IPS-NIHi11 (cell line): ENCODE measurements around the gene PSMC1.
"Not testable (repeated sequence)": the region's sequence is repeated elsewhere in the genome, so short reads cannot be mapped to it uniquely, and the experiment has no call there.

ENCODE experiments used
- DNase-seq: peaks from one replicate; pipeline ENCODE4 v3.0.0; 2012; ENCODE audit warnings: mixed read lengths, low spot score

PSMC1 gene

DNA sequence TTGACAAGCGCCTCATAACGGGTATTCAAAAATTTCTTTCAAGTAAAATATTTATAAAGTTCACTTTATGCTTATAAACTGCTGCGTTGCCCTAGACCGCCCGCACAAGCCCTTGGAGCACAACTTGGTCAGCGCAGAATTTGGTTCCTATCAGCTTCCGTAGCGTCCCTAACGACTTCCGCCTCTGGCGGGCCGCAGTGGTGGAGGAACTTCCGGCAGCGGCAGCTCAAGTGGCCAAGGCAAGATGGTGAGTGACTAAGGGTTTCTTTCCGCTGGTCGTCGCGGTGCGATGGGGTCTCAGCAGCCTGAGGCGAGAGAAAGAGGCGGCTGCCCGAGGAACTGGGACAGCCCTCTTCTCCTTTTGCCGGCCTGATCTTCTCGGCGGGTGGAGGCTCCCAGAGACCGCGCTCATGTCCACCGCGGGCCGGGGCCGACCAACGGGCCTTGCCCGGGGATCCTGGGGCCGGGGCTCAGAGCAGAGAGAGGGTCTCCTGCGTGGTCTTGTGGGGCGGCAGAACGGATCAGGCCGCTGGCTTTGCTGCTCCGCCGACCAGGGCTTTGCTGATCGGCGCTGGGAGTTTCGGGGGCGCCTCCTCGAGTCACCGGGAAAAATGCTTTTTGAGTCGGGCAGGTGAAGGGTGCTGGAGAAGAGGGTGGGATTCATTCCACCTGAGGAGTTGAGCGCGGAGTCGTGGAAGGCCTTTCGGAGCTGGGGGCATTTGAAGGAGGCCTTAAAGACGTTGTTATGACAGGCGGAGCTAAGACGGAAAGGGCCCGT, at the start of gene PSMC1:
PSMC1 (plus strand) TSS at position 200 of the 778 bp plus-strand sequence; CDS start at position 245, 45 bp downstream.
- DNase-seq = peak; percentile 93

DNA sequence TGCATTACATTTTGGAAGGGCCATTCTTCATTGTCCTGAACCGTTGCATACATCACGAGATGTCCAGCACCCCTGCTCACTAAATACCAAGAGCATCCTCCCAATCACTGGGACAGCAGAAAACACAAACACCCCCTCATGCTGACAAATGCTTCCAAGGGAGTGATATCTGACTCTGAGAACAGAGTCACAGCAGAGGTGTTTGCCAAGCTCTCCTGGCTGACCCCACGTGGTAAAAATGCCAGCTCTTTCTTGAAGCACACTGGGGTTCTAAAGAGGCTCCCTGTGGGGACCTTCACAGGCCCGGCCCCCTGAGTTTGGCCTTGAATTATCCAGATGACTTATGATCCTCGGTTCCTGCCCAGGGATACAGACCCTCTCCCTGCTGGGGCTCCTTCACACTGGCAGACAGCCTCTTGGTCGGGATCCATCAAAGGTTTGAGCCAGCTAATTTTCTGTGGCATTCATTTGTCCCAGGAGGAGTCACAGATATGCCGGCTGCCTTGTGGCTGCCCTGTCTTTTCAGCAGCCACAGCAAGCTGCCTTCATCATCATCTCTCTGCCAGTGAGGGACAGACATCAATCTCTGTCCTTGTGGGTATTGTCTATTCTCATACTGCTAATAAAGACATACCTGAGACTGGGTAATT, 43.1 kb upstream of the PSMC1 start:
- DNase-seq = no peak

DNA sequence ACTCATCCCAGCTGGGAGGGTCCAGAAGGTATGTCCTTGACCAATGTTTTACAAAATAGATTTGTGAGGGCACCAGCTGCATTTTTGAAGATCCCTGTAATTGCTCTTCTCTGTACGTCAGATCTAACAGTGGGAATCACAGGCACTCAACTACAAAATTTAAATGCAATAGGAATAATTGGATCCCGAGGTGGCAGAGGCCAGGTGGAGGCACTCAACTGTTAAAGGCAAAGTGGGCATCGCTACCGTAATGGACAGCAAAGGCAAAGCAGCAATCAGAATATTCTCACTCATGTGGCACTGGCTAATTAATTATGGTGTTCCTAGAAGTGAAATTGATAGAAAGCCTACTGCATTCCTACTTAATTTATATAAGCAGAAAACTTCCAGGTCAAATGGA, 27.9 kb upstream of the PSMC1 start:
- no peak for DNase-seq

DNA sequence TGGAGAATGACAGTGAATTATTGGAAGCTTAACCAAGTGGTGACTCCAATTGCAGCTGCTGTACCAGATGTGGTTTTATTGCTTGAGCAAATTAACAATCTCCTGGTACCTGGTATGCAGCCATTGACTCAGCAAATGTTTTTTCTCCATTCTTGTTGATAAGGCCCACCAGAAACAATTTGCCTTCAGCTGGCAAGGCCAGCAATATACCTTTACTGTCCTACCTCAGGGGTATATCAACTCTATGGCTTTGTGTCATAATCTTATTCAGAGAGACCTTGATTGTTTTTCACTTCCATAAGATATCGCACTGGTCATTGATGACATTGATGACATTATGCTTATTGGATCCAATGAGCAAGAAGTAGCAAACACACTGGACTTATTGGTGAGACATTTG, 26.4 kb upstream of the PSMC1 start:
- not testable (repeated sequence) for DNase-seq

DNA sequence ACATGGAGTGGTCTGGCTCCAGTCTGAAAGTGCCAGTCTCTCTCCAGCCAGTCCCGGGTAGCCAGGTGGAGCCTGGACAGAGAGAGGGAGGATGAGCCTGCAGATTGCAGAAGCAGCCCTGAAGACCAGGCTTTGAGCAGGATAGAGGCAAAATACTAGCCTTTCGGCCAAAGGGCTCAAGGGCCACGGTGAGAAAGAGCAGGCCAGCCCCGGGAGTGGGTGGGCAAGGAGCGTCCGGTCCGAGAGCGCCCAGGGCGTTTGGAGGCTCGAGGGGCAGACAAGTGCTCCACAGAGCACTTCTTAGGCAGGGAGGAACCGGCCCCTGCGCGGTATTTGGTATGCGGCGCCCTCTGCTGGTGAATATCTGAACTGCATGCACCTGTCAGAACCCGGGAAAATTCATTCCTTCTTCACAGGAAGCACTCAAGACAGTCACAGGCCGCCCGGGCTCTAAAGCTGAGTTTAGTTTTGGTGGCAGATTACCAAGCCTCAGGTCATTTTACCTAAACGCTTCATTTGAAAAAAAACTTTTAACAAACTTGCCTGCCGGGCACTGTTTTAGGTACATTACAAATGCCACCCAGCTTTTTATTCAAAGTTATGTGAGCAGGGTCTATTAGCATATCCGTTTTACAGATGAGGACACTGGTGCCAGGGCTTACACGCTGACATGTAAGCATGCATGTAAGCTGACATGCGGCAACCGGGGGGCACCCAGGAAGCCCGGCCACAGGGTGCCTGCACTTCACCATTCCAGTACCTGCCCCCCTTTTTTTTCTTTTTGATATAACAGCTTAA, 21.0 kb upstream of the PSMC1 start:
- DNase-seq = peak; percentile 91

DNA sequence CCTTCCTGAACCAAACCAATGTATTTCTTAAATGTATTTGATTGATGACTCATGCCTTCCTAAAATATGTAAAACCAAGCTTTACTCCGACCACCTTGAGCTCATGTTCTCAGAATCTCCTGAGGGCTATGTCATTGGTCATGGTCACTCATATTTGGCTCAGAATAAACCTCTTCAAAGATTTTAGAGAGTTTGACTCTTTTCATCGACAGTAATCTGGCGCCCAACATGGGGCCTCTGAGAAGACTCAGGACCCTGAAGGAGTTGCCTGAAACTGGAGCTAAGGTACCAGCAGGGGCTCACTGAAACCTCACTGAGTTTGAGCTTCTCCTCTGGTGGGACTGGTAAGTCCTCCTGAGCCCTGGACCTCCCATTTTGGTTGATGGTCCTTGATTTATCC, 17.2 kb upstream of the PSMC1 start:
- no peak for DNase-seq

DNA sequence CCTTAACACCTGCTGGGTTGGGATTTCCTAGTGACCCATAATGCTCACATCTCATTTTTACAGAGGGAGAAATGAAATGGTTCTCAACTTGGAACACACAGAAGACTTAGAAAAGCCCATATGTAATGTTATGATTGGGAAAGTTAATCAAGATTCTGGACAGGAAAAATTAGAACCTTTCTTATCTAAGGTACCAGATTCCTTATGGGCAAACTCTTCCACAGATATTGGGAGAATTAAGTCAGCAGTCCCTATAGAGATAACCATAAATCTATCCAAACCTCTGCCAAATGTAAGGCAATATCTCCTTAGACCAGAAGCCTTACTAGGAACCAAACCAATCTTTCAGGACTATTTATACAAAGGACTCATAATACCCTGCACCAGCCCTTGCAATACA, 13.9 kb upstream of the PSMC1 start:
- no peak for DNase-seq

DNA sequence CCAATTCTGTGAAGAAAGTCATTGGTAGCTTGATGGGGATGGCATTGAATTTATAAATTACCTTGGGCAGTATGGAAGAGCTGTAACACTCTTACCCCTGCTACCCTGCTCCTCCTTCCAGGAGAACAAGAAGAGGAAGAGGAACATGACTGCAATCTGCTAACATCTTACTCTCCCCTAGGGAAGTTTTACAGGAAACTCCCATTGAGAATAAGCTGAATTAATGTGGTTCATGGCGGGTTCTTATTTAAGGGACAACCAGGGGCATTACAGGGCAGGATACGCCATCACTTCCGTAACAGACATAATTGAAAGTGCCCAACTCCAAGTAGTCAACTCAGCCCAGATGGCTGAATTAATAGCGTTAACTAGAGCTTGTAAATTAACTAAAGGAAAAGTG, 9.4 kb upstream of the PSMC1 start:
- DNase-seq = no peak

DNA sequence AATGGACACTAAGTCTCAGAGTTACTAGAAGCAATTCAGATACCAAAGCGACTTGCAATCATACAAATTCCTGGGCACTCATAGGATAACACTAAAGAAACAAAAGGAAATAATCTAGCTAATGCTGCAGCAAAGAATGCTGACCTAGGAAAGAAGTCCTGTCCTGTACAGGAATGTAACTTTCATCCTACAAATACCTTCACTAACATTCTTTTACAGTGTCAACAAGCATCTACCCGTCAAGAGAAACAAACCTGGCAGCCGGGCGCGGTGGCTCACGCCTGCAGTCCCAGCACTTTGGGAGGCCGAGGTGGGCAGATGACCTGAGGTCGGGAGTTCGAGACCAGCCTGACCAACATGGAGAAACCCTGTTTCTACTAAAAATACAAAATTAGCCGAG, 8.9 kb upstream of the PSMC1 start:
- not testable (repeated sequence) for DNase-seq

DNA sequence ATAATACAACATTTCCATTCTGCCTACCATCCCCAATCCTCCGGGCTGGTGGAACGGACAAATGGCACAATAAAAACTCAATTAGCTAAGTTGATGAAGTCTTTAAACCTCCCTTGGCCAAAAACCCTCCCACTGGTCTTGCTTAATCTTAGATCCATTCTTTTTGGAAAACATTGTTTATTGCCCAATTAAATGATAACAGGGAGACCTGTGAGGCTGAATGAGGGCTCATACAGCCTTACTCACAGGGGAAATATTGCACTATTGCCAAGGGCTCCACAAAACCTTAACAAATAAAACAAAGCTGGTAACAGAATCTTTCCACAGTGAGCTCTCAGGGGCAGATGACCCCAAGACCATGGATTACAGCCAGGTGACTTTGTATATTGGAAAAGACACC, 7.8 kb upstream of the PSMC1 start:
- DNase-seq = no peak

DNA sequence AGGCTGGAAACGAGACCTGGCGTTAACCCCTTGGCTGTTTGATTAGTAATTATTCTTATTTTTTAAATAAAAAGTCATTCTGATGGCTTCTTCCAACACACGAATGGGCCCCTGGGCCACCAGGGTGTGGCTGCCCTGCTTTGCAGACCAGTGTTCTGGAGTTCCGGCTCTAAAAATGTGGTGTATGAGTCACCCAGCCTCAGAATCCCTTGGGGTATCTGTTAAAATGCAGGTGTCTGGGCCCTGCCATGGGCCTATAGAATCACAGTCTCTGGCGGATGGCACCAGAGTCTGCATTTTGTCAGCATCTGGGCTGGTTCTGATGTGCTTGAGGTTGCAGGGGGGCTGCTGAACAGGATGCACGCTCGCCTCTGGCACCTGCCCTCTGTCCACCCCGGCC, 2.5 kb upstream of the PSMC1 start:
- no peak for DNase-seq

DNA sequence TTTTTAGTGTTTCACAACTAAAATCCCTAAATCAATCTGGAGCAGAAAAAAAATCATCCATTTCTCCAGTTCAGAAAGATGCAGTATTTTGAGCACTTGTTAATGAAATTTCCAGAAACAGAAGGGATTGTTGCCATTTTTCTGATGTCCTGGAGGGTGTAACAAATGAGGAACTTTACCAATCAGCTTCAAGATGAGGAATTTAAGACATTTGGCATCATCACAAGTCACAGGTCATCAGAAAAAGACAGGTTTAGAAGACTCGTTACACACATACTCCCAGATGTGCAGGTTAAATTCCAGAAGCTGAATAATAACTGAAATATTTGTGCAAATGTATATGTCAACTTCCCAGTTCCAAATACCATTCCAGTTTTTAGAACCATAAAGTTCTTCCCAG, 482 bp upstream of the PSMC1 start:
- no peak for DNase-seq

DNA sequence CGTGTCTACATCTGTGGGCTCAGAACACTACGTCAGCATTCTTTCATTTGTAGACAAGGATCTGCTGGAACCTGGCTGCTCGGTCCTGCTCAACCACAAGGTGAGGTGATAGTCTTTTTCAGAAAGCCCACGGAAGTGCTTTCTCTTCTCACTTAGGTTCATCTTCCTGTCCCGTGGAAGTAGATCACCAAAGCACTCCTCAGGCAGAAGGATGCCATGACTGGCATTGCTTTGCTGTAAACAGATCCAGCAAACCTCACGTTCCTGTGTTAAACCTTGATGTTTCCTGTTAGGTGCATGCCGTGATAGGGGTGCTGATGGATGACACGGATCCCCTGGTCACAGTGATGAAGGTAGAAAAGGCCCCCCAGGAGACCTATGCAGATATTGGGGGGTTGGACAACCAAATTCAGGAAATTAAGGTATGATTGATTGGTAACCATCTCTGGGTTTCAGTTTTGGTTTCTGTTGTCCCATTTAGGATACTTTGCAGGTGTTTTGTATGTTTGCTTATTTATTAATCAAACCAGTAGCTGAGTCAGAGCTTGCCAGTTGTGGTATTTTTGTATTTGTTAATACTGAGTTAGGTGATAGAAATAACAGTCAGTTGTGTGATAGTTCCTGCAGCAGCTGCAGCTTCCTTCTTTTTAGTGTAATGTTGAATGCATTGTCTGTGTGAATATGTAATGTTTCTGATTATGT, 7.5 kb downstream of the PSMC1 start:
- DNase-seq = no peak

DNA sequence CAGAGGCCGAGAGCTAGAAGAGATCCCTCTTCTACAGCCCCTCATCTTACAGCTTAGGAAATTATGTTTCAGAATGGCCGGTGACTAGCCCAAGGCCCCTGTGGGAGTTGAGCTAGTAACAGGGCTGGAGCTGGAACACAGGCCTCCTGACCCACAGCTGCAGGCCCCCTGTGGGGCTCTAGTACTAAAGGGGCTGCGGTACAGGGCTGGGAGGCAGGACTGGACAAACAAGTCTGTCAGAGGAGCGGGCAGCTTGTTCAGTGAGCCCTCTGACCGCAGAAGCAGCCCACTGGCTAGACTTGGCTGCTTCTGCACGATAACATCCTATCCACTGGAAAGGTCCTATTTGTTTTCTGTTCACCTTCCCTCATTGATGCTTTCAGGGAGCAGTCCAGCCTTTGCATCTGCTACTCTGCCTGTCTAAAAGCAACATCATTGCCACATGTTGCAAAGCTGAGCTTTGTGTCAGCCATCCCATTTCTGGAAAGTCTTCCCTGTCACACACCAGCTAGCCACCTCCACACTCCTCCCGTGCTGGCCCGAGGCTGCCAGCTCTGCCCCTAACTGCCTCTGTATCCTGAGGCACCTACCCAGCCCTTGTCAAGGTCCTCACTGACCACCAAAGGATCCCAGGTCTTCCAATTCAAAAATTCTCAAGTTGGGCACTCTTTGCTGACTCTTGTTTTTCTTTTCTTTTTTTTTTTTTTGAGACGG, 10.2 kb downstream of the PSMC1 start:
- no peak for DNase-seq

DNA sequence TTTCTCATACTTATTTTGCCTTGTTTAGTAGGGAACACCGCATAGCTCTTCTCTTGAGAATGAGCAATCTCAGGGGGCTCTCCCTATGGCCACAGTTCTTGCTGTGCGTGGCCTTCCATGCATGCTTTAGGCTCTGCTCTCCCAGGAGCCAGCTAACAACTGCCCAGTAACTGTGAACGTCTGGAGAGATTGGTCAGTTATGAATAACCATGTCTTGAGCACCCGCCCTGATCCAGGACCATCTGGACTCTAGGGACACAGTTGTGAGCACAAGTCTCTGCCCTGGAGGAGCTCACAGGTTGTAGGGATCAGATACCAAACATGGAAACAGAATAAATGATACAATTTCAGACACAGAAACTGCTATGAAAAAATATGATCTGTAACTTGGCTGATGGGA, 12.1 kb downstream of the PSMC1 start:
- no peak for DNase-seq

DNA sequence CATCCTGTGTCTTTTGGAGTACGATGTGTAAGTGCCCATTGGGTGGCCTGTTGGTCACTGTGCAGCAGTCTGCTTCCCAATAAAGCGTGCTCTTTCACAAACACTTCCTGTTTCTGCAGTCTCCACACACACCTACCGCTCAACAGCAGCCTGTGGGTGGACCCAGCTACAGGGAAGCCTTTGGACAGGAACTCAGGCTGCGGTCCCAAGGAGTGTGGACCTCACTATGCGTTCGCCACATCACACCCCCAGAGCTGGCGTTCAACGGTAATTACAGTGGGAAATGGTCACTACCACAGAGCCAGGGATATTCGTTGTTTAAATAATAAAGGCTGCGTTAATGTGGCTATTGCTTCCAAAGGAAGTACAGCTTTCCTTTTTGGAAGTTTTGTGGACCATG, 16.2 kb downstream of the PSMC1 start:
- no peak for DNase-seq

DNA sequence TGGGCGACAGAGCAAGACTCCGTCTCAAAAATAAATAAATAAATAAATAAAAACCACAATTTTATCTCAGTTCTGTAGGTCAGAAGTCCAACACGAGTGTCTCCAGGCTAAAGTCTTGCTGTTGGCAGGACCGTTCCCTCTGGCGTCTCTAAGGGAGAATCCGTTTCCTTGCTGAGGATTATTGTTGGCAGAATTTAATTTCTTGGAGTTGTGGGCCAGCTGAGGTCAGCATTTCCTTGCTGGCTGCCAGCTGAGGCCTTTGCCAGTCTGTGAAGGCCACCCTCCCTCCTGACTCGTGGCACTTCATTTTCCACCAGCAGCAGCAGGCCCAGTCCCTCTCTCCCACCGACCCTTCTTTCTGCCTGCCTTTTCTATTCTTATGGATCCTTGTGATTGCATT, 17.2 kb downstream of the PSMC1 start:
- no peak for DNase-seq

DNA sequence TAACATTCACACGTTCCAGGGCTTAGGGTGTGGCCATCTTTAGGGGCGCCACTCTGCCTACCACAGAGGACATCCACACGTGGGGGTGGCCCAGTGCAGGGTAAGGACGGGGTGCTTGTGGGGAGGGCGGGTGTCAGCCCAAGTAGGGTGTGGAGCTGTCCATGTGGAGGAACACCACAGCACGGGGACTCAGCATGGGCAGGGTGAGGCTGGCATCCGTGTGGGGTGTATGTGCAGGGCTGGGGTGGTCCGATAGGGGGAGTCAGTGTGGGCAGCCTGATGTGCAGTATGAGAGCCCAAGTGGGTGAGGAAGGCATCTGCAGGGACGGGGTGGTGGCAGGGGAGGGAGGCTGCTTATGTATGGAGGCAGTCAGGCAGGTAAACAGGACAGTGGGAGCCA, 17.7 kb downstream of the PSMC1 start:
- peak; percentile 38 for DNase-seq

DNA sequence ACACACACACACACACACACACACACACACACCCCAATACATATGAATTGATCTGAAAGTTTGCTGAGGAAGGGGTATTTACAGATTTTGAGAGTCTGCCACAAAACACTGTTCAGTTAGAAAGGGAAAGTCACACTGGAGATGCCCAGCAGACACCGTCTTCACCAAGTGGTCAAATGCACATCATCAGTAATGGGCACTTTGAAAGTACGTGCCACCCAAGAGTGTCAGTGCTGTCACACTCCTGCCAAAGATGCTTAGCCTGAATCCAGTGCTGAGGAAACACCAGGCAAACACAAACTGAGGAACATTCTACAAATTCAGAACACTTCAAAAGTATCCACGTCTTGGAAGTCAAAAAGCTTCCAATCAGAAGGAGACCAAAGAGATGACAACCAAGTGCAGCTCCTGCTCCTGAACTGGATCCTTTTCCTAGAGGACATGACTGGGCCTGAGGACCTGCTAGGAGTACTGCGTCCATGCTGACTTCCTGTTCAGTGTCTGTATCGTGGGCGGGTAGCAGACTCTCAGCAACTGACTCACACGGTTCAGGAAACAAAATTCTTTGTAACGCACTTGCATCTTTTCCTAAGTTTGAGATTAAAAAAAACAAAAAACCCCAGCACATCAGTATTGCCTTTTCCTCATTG, 18.6 kb downstream of the PSMC1 start:
- no peak for DNase-seq

DNA sequence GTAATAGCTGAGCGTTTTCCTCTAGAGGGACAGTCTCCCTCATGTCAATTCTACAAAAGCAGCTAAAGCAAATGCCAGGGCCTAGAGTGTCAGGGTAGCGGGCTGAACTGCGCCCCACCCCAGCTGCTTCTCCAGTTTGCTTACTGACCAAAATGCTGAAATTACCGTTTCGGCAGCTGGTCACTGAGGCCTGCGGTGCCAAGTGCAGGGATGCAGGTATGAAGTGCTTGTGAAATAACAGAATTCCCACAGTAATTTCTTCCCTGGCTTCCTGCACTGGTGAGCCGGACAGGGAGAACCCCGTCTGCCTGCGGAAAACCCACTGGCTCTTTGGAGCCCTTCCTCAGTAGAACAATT, 19.1 kb downstream of the PSMC1 start:
- DNase-seq = no peak

DNA sequence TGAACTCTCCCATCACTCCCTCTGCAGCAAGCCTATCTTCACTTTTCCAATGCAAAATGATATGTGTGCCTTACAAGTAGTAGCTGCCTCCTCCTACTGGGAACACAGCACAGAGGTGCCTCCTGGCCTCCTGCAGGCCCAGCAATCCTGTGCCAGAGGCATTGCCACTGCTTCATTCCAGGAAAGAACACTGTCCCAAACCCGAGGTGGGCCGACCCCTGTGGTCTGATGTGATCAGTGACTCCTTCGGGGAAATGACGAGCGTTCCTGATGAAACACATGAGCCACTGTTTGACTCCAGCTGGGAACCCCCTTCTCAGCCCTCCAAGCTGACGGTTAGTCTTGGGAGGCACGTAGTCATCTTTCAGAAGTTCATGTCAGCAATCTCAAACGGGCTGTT, 19.5 kb downstream of the PSMC1 start:
- no peak for DNase-seq
